CD14-positive monocyte (primary cell): ENCODE results near the gene HACD3. TPM values are rescaled to one million over a fixed set of nuclear protein-coding genes. Genes with fewer than 3 reads are reported as not detected.
A peak's percentile ranks its signal among the peaks of the same experiment; 100 is the strongest.

Experiments used
- DNase-seq, 3 donors: peaks; one replicate each; pipeline ENCODE4 v3.0.0-alpha.2; 2011 to 2022
- H2AFZ ChIP-seq: 2 replicates; pipeline ENCODE4 v1.6.0; 2012; ENCODE audit warnings: mild to moderate bottlenecking, low read depth, low read length, inconsistent platforms; ENCODE audit not compliant: insufficient read depth, poor library complexity, severe bottlenecking
- H3K27ac ChIP-seq, 2 donors: 1 replicate in 1 of 2; 2 replicates in 1 of 2; pipeline ENCODE4 v1.5.1; 2012 to 2013; ENCODE audit warnings: low read length in 2 of 2, control low read depth in 1 of 2, inconsistent platforms in 1 of 2, low read depth in 1 of 2, mild to moderate bottlenecking in 1 of 2
- H3K27me3 ChIP-seq, 2 donors: one replicate each; pipeline versions ENCODE4 v1.6.0 to v1.6.1; 2011 to 2013; ENCODE audit warnings: low read length in 2 of 2; ENCODE audit not compliant: control insufficient read depth in 2 of 2, insufficient read depth in 2 of 2
- H3K36me3 ChIP-seq, 2 donors: replicated peaks in 1 of 2; 1 replicate in 1 of 2; 2 replicates in 1 of 2; pipeline versions ENCODE4 v1.5.1 to v1.6.1; 2012 to 2013; ENCODE audit warnings: low read length in 2 of 2, control low read depth in 1 of 2, inconsistent platforms in 1 of 2, mild to moderate bottlenecking in 1 of 2; ENCODE audit not compliant: insufficient read depth in 2 of 2, control insufficient read depth in 1 of 2
- H3K4me1 ChIP-seq, 2 donors: 1 replicate in 1 of 2; 2 replicates in 1 of 2; pipeline versions ENCODE4 v1.5.1 to v1.6.1; 2012 to 2013; ENCODE audit warnings: low read length in 2 of 2, control low read depth in 1 of 2, inconsistent platforms in 1 of 2, mild to moderate bottlenecking in 1 of 2, moderate library complexity in 1 of 2; ENCODE audit not compliant: insufficient read depth in 2 of 2, control insufficient read depth in 1 of 2
- H3K4me2 ChIP-seq: replicated peaks from 2 replicates; pipeline ENCODE3; 2012; ENCODE audit warnings: low read length, moderate library complexity, mild to moderate bottlenecking; ENCODE audit not compliant: poor library complexity, severe bottlenecking; ENCODE audit errors: extremely low read depth
- H3K4me3 ChIP-seq, 3 experiments: fragments of 200-600 bp in 1 of 3; sonication (generic) in 1 of 3; replicated peaks in 1 of 3; 1 replicate in 2 of 3; 2 replicates in 1 of 3; pipeline ENCODE4 v1.5.1; 2011 to 2013; ENCODE audit warnings: low read length in 3 of 3, mild to moderate bottlenecking in 3 of 3, control low read depth in 2 of 3, low read depth in 2 of 3, inconsistent platforms in 1 of 3, moderate library complexity in 1 of 3
- H3K79me2 ChIP-seq: 2 replicates; pipeline ENCODE4 v1.6.0; 2012; ENCODE audit warnings: mild to moderate bottlenecking, control low read depth, inconsistent platforms, low read length, moderate library complexity; ENCODE audit not compliant: insufficient read depth
- H3K9ac ChIP-seq: 2 replicates; pipeline ENCODE4 v1.6.0; 2017; ENCODE audit warnings: low read length, mild to moderate bottlenecking; ENCODE audit not compliant: insufficient read depth, poor library complexity, severe bottlenecking
- H3K9me3 ChIP-seq, 2 donors: replicated peaks in 1 of 2; 1 replicate in 1 of 2; 2 replicates in 1 of 2; pipeline versions ENCODE4 v1.5.1 to v1.6.1; 2012 to 2013; ENCODE audit warnings: low read length in 2 of 2, control low read depth in 1 of 2; ENCODE audit not compliant: control insufficient read depth in 1 of 2, insufficient read depth in 1 of 2
- H4K20me1 ChIP-seq: 2 replicates; pipeline ENCODE4 v1.6.0; 2012; ENCODE audit warnings: mild to moderate bottlenecking, low read length, control low read depth, moderate library complexity; ENCODE audit not compliant: insufficient read depth
- H3K27ac Mint-ChIP-seq, 7 donors: one replicate each; pipeline ENCODE4 v1.8.0; 2020; ENCODE audit warnings: mild to moderate bottlenecking in 7 of 7, mixed read lengths in 7 of 7, moderate library complexity in 6 of 7, inconsistent platforms in 2 of 7
- H3K27me3 Mint-ChIP-seq, 3 donors: one replicate each; pipeline ENCODE4 v1.8.0; 2021 to 2022; ENCODE audit warnings: low read depth in 3 of 3, mild to moderate bottlenecking in 3 of 3, mixed read lengths in 3 of 3, moderate library complexity in 3 of 3, inconsistent platforms in 1 of 3
- H3K36me3 Mint-ChIP-seq, 2 donors: one replicate each; pipeline ENCODE4 v1.8.0; 2020; ENCODE audit warnings: mixed read lengths in 2 of 2, inconsistent platforms in 1 of 2, mild to moderate bottlenecking in 1 of 2
- H3K4me1 Mint-ChIP-seq: one replicate; pipeline ENCODE4 v1.8.0; 2020; ENCODE audit warnings: mild to moderate bottlenecking, mixed read lengths
- H3K4me3 Mint-ChIP-seq, 2 donors: one replicate each; pipeline ENCODE4 v1.8.0; 2020; ENCODE audit warnings: mild to moderate bottlenecking in 2 of 2, mixed read lengths in 2 of 2, moderate library complexity in 1 of 2
- H3K9me3 Mint-ChIP-seq, 7 donors: one replicate each; pipeline ENCODE4 v1.8.0; 2020 to 2022; ENCODE audit warnings: mixed read lengths in 7 of 7, mild to moderate bottlenecking in 6 of 7, moderate library complexity in 6 of 7, inconsistent platforms in 2 of 7
- CTCF ChIP-seq: fragments of 200-600 bp; IDR thresholded peaks from one replicate; pipeline ENCODE4 v1.8.0; 2022; ENCODE audit warnings: antibody characterized with exemption, mild to moderate bottlenecking
- WGBS: methylation state at CpG from one replicate; pipeline ENCODE4 v1.1.5; 2013; ENCODE audit warnings: missing lambda C conversion rate; ENCODE audit not compliant: insufficient coverage; 5-methylcytosine and 5-hydroxymethylcytosine counted together
- intact Hi-C, 2 donors: fragments of 100-400 bp; cut with micrococcal nuclease; formaldehyde crosslinking; loops; one replicate each; pipeline versions ENCODE4 v1.15.0 to v1.15.1; 2023
- polyA plus RNA-seq, 3 donors: library from polyadenylated mRNA; depleted of rRNA in 1 of 3; unstranded in 2 of 3; stranded (reverse) in 1 of 3; fragments of 300-500 nt in 2 of 3; fragments of >200 nt in 1 of 3; fragmentation: Illumina TruSeq in 2 of 3; gene quantifications; 1 replicate in 2 of 3; 2 replicates in 1 of 3; pipeline ENCODE4 v1.2.3, GENCODE V29; 2012 to 2021

HACD3 gene
- polyA plus RNA-seq, 3 donors: 2.4 to 12.1 (median 10.8) TPM

GRCh38 chr15:65578904-65579728, 48.9 kb downstream of the HACD3 start:
- Histone ChIP-seq H3K79me2 (no peaks in the 10 kb centered on the region), H3K27ac (no peak overlapping the region), H3K9me3 (no peaks in the 10 kb centered on the region), H3K4me3 (no peak overlapping the region), H3K9ac (no peak overlapping the region), H4K20me1 (no peaks in the 10 kb centered on the region), H3K4me1 (peaks cover 0 to 6% of the 10 kb centered on the region in 2 donors), H3K36me3 (peaks cover 58 to 87% of the 10 kb centered on the region in 2 donors), H2AFZ (no peak overlapping the region), H3K4me2 (no peak overlapping the region), H3K27me3 (no peaks in the 10 kb centered on the region)
- Mint-ChIP-seq H3K9me3 (no peaks in the 10 kb centered on the region), H3K4me1 (peaks cover 12% of the 10 kb centered on the region), H3K4me3 (no peak overlapping the region), H3K27me3 (no peaks in the 10 kb centered on the region), H3K36me3 (peaks cover 67 to 85% of the 10 kb centered on the region in 2 donors), H3K27ac (peak overlapping the region in 1 of 7 donors; percentile 66)
- no peak for DNase-seq
- intact Hi-C loops: no loop called here
- TF ChIP-seq CTCF: no peak
- WGBS: 71% methylated on average over 8 of the region's 8 CpGs

- Mint-ChIP-seq H3K27ac (no peak overlapping the region), H3K9me3 (no peaks in the 10 kb centered on the region), H3K27me3 (no peaks in the 10 kb centered on the region), H3K36me3 (peaks cover 73 to 89% of the 10 kb centered on the region in 2 donors), H3K4me1 (peaks cover 12% of the 10 kb centered on the region), H3K4me3 (no peak overlapping the region)
- Histone ChIP-seq H3K79me2 (no peaks in the 10 kb centered on the region), H3K4me2 (no peak overlapping the region), H3K36me3 (peaks cover 64 to 87% of the 10 kb centered on the region in 2 donors), H3K9ac (no peak overlapping the region), H3K9me3 (no peaks in the 10 kb centered on the region), H3K27me3 (no peaks in the 10 kb centered on the region), H3K27ac (no peak overlapping the region), H3K4me3 (no peak overlapping the region), H2AFZ (no peak overlapping the region), H3K4me1 (peaks cover 0 to 6% of the 10 kb centered on the region in 2 donors), H4K20me1 (no peaks in the 10 kb centered on the region)
- intact Hi-C loops: no loop called here
- no peak for TF ChIP-seq CTCF
- DNase-seq: no peak
- no CpG with 5 or more reads among the region's 3 CpGs for WGBS
These were observed 49.5 kb downstream of the HACD3 start for GRCh38 chr15:65579762-65580161.
